SK-N-MC (cell line): Measurements from ENCODE around the gene PCK2.
"Not testable (repeated sequence)": the region's sequence is repeated elsewhere in the genome, so short reads cannot be mapped to it uniquely, and the experiment has no call there.

Experiments
- EZH2 ChIP-seq: fragments of 200-600 bp; sonication (generic); IDR thresholded peaks from one replicate; pipeline ENCODE4 v1.6.1; 2017; ENCODE audit warnings: antibody characterized with exemption
- POLR2AphosphoS5 ChIP-seq: IDR thresholded peaks from 2 replicates; pipeline ENCODE4 v1.6.1; 2012; ENCODE audit warnings: mild to moderate bottlenecking, low read depth, low read length, borderline replicate concordance

- TF ChIP-seq EZH2, POLR2AphosphoS5: not testable (repeated sequence)
Observed at GRCh38 chr14:24050753-24051152, 43.4 kb upstream of the PCK2 start.
